HG02840 (cell line): ENCODE results near the gene CMTM2.
"Not testable (repeated sequence)": the region's sequence is repeated elsewhere in the genome, so short reads cannot be mapped to it uniquely, and the experiment has no call there.

Experiments
- ATAC-seq: cut with Tn5 transposase; IDR thresholded peaks from one replicate; pipeline ENCODE4 v1.9.1; 2021; ENCODE audit warnings: mild to moderate bottlenecking, moderate library complexity, moderate number of reproducible peaks; ENCODE audit not compliant: unreplicated experiment, low FRiP score

The CMTM2 gene

GRCh38 chr16:66552286-66553177 lies 26.7 kb upstream of the CMTM2 start, which contains the start of gene CKLF:
Gene CKLF, plus strand, starts transcription at chr16:66552576. Its CDS starts 140 bp downstream, at chr16:66552716.
- ATAC-seq = peak; percentile 69

- ATAC-seq = no peak
Observed at GRCh38 chr16:66553223-66553622, 26.0 kb upstream of the CMTM2 start.

GRCh38 chr16:66554021-66554420 lies 25.2 kb upstream of the CMTM2 start:
- no peak for ATAC-seq

- no peak for ATAC-seq
Observed at GRCh38 chr16:66554495-66554894, 24.8 kb upstream of the CMTM2 start.

- no peak for ATAC-seq
Observed at GRCh38 chr16:66560107-66560506, 19.2 kb upstream of the CMTM2 start.

GRCh38 chr16:66561381-66562080 lies 17.7 kb upstream of the CMTM2 start:
- no peak for ATAC-seq

GRCh38 chr16:66562409-66562808 lies 16.9 kb upstream of the CMTM2 start:
- no peak for ATAC-seq

- ATAC-seq = no peak
Observed at GRCh38 chr16:66562986-66563385, 16.3 kb upstream of the CMTM2 start.

- ATAC-seq = no peak
Observed at GRCh38 chr16:66563574-66564334, 15.5 kb upstream of the CMTM2 start.

- ATAC-seq = no peak
Observed at GRCh38 chr16:66566051-66566901, 13.0 kb upstream of the CMTM2 start, which contains the start of gene CMTM1. Gene CMTM1, plus strand, starts transcription at chr16:66566439. Its CDS starts 75 bp downstream, at chr16:66566514.

- ATAC-seq = not testable (repeated sequence)
Observed at GRCh38 chr16:66567270-66567669, 12.0 kb upstream of the CMTM2 start.

GRCh38 chr16:66568355-66568754 lies 10.9 kb upstream of the CMTM2 start:
- ATAC-seq = no peak

- no peak for ATAC-seq
Observed at GRCh38 chr16:66569131-66569530, 10.1 kb upstream of the CMTM2 start.

- ATAC-seq = no peak
Observed at GRCh38 chr16:66569827-66570405, 9.3 kb upstream of the CMTM2 start.

- ATAC-seq = no peak
Observed at GRCh38 chr16:66572356-66572755, 6.9 kb upstream of the CMTM2 start.

- ATAC-seq = no peak
Observed at GRCh38 chr16:66574081-66574480, 5.2 kb upstream of the CMTM2 start.

GRCh38 chr16:66574531-66574930 lies 4.7 kb upstream of the CMTM2 start:
- no peak for ATAC-seq

- no peak for ATAC-seq
Observed at GRCh38 chr16:66575060-66575459, 4.2 kb upstream of the CMTM2 start.

- no peak for ATAC-seq
Observed at GRCh38 chr16:66576296-66576695, 3.0 kb upstream of the CMTM2 start.
